Measurements from ENCODE around the gene CEBPG. TPM values are rescaled to one million over a fixed set of nuclear protein-coding genes. Genes with fewer than 3 reads are reported as not detected.
A peak's percentile ranks its signal among the peaks of the same experiment; 100 is the strongest.

The CEBPG gene
- total RNA-seq, 1 donor from 2014 or later, result 19.5 TPM

DNA sequence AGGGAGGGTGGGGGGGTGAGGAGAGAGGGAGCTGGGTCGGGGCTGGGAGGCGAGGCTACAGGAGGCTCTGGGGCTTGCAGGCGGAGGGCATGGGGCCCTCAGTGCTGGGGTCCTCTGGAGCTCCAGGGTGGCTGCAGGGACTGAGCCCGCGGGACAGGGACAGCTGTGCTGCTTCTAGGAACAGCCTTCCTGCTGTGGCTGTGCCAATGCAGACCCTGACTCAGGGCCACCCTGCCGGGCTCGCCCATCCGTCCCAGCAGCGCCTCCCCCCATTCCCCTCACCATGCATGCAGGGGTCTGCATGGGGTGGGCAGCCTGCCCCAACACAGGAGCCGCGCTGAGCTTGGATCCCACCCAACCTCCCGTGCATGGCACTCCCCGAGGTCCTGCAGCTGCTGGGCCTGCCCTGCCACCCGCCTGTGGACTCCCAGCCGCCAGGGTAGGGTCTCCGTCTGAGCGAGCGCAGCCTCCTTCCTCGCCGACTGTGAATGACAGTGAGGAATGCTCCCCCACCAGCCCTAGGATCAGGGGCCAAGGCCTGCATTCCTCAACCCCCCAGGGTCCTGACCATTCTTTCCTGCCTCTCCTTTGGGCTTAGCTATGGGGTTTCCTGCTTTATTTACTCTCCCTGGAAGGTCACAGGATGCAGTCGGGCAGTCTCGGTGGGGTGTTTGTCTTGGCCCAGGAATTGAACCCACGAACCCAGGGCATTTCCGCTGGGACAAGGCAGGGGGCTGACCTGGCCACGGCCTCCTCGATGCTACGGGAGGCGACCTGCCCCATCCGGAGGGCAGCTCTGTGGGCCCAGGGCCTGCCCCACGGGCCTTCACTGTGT lies 23.4 kb downstream of the CEBPG start:
- Mint-ChIP-seq H3K36me3 (no peaks in the 10 kb centered on the region), H3K27me3 (ENCODE audit: low read depth) (no peaks in the 10 kb centered on the region), H3K4me1 (peaks cover 4% of the 10 kb centered on the region), H3K4me3 (no peak overlapping the region), H3K27ac (no peak overlapping the region), H3K9me3 (no peaks in the 10 kb centered on the region)
- DNase-seq (ENCODE audit: low spot score in 2 of 2, unreplicated experiment in 2 of 2), result no peak
- TF ChIP-seq, protein P1, sequence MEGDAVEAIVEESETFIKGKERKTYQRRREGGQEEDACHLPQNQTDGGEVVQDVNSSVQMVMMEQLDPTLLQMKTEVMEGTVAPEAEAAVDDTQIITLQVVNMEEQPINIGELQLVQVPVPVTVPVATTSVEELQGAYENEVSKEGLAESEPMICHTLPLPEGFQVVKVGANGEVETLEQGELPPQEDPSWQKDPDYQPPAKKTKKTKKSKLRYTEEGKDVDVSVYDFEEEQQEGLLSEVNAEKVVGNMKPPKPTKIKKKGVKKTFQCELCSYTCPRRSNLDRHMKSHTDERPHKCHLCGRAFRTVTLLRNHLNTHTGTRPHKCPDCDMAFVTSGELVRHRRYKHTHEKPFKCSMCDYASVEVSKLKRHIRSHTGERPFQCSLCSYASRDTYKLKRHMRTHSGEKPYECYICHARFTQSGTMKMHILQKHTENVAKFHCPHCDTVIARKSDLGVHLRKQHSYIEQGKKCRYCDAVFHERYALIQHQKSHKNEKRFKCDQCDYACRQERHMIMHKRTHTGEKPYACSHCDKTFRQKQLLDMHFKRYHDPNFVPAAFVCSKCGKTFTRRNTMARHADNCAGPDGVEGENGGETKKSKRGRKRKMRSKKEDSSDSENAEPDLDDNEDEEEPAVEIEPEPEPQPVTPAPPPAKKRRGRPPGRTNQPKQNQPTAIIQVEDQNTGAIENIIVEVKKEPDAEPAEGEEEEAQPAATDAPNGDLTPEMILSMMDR (IDR thresholded peaks at IDR 0.05; ENCODE audit: unreplicated experiment), result no peak

DNA sequence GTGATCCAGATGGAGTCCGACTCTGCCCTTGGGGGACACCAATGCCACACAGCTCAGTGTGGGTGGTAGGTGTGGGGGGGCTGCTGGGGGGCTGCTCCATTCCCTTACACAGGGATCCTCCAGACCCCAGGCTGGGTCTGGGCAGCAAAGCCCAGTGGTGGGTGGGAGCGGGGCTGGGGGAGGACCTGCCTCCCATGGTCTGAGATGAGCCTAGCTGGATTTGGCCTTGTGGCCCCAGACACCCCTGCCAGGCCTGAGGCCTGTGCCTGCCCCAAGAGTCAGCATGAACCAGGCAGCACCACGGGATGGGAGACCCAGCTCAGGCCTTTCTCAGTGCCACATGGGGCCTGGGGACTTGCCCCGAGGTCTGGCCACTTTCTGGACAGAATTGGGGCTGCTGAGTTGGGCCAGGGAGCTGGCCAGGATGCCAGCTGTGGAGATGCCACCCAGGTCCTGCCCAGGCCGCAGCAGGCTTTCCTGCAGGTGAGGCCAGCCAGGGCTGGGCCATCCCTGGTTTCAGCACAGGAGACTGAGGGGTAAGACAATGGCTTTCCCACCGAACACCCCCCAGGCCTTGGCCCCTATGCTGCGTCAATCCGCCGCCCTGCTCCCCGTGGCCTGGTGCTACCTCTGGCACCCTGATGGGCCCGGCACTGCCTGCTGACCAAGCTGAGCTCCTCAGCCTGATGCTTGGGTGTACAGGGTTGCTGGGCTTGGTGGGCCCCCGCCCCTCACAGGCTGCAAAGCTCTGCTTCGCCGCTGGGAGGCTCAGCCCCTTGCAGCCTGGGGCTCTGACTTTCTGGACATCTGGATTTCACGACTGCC lies 24.2 kb downstream of the CEBPG start:
- no peak overlapping the region for H3K27ac Mint-ChIP-seq
- H3K4me3 Mint-ChIP-seq, result no peak overlapping the region
- H3K27me3 Mint-ChIP-seq (ENCODE audit: low read depth), result no peaks in the 10 kb centered on the region
- TF ChIP-seq, protein P1 (IDR thresholded peaks at IDR 0.05; ENCODE audit: unreplicated experiment), result peak; percentile 49
- H3K36me3 Mint-ChIP-seq, result no peaks in the 10 kb centered on the region
- peaks cover 4% of the 10 kb centered on the region for H3K4me1 Mint-ChIP-seq
- DNase-seq (ENCODE audit: low spot score in 2 of 2, unreplicated experiment in 2 of 2), result peak in 1 of 2 experiments; percentile 17
- H3K9me3 Mint-ChIP-seq, result no peaks in the 10 kb centered on the region

DNA sequence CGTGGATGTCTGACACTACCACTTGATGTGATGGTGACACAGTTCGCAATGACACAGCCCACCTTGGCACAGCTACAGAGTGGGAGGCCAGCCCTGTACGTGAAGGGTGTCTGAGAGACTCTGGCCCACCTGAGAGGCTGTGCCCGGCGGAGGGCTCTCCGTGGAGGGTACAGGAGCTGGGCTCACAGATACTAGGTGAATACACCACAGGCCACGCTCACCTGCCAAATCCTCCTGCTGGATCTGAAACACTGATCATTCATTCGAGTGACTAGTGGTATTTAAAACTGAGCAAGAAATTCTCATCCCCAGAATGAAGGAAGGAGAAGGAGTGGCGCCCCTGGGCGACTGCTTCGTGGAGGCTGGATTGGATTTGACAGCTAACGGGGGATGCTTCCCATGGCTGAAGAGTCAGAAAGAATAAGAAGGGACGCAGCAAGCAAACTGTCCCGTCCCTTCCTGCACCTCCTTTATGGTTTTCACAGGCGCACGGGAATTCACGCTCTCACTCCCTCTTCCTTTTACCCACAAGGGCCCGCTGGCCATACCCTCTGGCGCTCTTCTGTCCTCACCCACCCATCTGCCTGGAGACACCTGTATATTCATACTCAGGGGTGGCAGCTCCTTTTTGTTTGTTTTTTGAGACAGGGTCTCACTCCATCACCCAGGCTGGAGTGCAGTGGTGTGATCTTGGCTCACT lies 25.0 kb downstream of the CEBPG start:
- no peaks in the 10 kb centered on the region for H3K36me3 Mint-ChIP-seq
- H3K27ac Mint-ChIP-seq, result no peak overlapping the region
- no peak for DNase-seq (ENCODE audit: low spot score in 2 of 2, unreplicated experiment in 2 of 2)
- H3K27me3 Mint-ChIP-seq (ENCODE audit: low read depth), result no peaks in the 10 kb centered on the region
- H3K4me1 Mint-ChIP-seq, result peaks cover 4% of the 10 kb centered on the region
- H3K9me3 Mint-ChIP-seq, result no peaks in the 10 kb centered on the region
- TF ChIP-seq, protein P1 (IDR thresholded peaks at IDR 0.05; ENCODE audit: unreplicated experiment), result no peak
- H3K4me3 Mint-ChIP-seq, result no peak overlapping the region

DNA sequence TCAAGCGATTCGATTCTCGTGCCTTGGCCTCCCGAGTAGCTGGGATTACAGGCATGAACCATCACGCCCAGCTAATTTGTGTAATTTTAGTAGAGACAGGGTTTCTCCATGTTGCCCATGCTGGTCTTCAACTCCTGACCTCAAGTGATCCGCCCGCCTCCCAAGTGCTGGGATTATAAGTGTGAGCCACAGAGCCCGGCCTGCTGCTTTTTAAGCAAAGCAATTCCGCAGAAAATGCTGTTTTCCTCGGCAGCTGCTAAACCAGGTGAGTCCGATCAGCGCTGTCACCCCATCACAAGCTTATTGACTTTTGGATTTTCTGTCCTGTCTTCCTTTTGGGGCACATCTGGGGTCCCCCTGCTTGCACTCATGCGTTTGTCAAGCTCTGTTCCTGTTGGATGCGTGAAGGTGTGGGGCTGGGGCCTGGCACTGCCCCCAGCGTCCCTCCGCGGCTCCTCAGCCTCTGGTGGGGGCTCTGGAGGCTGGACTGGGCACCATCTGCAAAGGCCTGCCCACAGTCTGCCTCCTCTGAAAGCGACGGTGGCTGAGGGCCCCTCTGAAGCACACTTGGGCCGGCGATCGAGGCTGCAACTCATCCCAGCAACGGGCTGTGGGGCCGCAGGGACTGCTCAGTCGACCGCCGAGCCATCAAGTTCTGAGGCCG lies 25.7 kb downstream of the CEBPG start:
- Mint-ChIP-seq H3K27ac (no peak overlapping the region), H3K4me3 (no peak overlapping the region), H3K9me3 (no peaks in the 10 kb centered on the region), H3K36me3 (no peaks in the 10 kb centered on the region), H3K4me1 (no peaks in the 10 kb centered on the region), H3K27me3 (ENCODE audit: low read depth) (no peaks in the 10 kb centered on the region)
- DNase-seq (ENCODE audit: low spot score in 2 of 2, unreplicated experiment in 2 of 2), result no peak
- TF ChIP-seq, protein P1 (IDR thresholded peaks at IDR 0.05; ENCODE audit: unreplicated experiment), result no peak
